Activated naive CD8-positive, alpha-beta T cell treated with anti-CD3 and anti-CD28 coated beads, Interleukin-2, amount 50 U/mL, for 24 hours (primary cell): ENCODE measurements around the gene DUSP7.

Source experiments
- ATAC-seq: fragments of 150-1000 bp; cut with Tn5 transposase; one replicate; pipeline ENCODE4 v1.10.0; 2021
- DNase-seq: peaks from one replicate; pipeline ENCODE4 v3.0.0; 2021
- H3K27ac Mint-ChIP-seq: one replicate; pipeline ENCODE4 v1.8.0; 2021; ENCODE audit warnings: mild to moderate bottlenecking, mixed read lengths
- H3K27me3 Mint-ChIP-seq: one replicate; pipeline ENCODE4 v1.8.0; 2021; ENCODE audit warnings: mixed read lengths
- H3K36me3 Mint-ChIP-seq: one replicate; pipeline ENCODE4 v1.8.0; 2021; ENCODE audit warnings: low read depth, mixed read lengths
- H3K4me1 Mint-ChIP-seq: one replicate; pipeline ENCODE4 v1.8.0; 2021; ENCODE audit warnings: mixed read lengths
- H3K4me3 Mint-ChIP-seq: one replicate; pipeline ENCODE4 v1.8.0; 2021; ENCODE audit warnings: mild to moderate bottlenecking, moderate library complexity, mixed read lengths
- H3K9me3 Mint-ChIP-seq: one replicate; pipeline ENCODE4 v1.8.0; 2021; ENCODE audit warnings: mixed read lengths

The DUSP7 gene

DNA sequence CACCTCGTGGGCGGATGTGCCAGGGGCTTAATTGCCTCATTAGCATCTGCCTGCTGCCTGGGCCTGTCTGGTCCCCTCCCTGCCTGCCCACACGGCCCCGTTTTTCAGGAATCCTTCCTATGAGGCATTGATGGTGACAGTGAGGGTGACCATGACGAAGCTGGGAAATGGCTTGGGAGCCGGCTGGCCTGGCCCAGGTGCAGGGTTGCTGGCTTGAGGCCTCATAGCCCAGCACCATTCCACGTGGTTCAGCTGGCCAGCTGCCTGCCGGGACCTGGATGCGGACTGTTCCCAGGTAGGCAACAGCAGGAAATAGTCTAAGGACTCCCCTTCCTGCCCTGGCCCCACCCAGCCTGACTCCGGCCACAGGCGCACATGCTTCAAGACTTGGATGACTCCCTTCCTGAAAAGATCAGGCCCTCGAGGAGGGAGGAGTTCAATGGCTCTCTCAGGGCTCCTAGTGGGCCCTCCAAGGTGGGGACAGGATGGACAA lies 8.9 kb upstream of the DUSP7 start:
- no peaks in the 10 kb centered on the region for H3K27me3 Mint-ChIP-seq
- ATAC-seq (no peak), DNase-seq (no peak)
- H3K9me3 Mint-ChIP-seq: no peaks in the 10 kb centered on the region
- H3K4me3 Mint-ChIP-seq: no peak overlapping the region
- H3K27ac Mint-ChIP-seq: no peak overlapping the region
- peaks cover 3% of the 10 kb centered on the region for H3K4me1 Mint-ChIP-seq
- H3K36me3 Mint-ChIP-seq: no peaks in the 10 kb centered on the region

DNA sequence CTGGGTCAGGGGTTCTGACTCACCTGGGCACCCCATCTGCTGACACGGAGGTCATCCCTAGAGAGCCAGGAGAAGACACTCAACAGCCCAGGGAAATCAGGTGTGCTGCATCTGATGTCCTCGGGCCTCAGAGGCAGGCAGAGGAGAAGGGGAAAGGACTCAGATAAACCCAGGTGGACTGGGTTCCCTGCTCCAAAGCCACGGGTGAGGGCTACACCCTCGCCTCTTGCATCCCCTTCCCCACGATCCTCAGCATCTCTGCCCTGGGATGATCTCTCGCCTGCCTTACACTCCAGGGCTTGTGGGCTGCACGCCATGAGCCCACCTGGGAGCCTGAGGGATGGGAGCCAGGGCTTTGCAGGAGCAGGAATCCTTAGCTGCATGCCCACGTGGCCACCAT lies 8.2 kb upstream of the DUSP7 start:
- ATAC-seq: no peak
- no peaks in the 10 kb centered on the region for H3K9me3 Mint-ChIP-seq
- H3K4me3 Mint-ChIP-seq: no peak overlapping the region
- H3K4me1 Mint-ChIP-seq: peaks cover 3% of the 10 kb centered on the region
- no peak overlapping the region for H3K27ac Mint-ChIP-seq
- no peaks in the 10 kb centered on the region for H3K36me3 Mint-ChIP-seq
- DNase-seq: no peak
- no peaks in the 10 kb centered on the region for H3K27me3 Mint-ChIP-seq

DNA sequence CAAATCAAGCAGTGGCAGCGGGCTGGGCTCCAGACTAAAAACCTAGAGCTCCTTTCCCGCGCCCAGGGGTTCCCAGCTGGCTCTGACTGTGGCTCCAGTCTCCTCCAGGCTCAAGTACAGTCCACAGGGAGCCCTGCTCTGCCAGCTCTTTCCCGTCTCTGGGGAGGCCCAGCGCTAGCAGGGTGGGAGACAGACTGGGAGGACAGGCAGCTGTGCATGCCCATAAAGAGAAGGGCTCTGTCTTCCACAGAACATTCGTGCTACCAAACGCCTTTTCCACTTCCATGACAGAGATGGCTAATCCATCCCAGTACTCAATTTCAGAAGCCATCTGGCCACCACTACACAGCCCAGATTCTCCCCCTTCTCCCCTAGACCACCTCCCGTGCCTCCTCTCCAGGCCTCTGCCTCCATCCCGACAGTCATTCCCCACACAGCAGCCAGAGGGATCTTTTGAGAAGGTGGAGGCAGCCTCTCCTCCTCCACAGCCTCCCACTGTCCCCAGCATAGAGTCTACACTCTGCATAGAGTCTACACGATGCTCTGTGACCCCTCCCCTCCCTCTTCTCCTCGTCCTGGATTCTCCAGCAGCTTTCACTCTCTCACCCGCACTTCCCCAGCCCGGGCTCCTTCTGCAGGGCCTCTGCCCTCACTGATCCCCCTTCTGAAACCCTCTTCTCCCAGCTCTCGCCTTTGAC lies 6.8 kb upstream of the DUSP7 start:
- Mint-ChIP-seq H3K9me3 (no peaks in the 10 kb centered on the region), H3K27ac (no peak overlapping the region), H3K36me3 (no peaks in the 10 kb centered on the region), H3K4me3 (no peak overlapping the region), H3K4me1 (peaks cover 3% of the 10 kb centered on the region), H3K27me3 (no peaks in the 10 kb centered on the region)
- no peak for ATAC-seq
- no peak for DNase-seq

DNA sequence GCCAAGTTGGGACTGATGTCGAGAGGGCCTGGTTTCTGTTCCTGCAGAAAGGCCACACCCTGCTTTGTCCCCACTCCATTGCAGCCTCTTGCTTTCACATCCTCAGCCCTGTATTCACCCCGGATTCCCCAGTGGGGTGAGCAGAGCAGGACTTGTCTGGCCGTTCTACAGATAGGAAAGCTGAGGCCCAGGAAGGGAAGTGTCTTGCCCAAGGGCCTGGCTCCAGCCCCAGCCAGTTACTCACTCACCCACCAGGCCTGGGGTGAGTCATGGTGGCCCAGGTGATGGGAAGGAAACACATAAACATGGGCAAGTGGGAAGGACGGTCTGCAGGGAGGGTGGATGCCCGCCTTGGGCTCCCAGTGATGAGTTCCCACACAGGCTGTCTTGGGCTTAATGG lies 6.1 kb upstream of the DUSP7 start:
- H3K36me3 Mint-ChIP-seq: no peaks in the 10 kb centered on the region
- peaks cover 8% of the 10 kb centered on the region for H3K4me1 Mint-ChIP-seq
- no peak overlapping the region for H3K4me3 Mint-ChIP-seq
- DNase-seq (no peak), ATAC-seq (peak; percentile 45)
- no peaks in the 10 kb centered on the region for H3K27me3 Mint-ChIP-seq
- H3K9me3 Mint-ChIP-seq: no peaks in the 10 kb centered on the region
- no peak overlapping the region for H3K27ac Mint-ChIP-seq

DNA sequence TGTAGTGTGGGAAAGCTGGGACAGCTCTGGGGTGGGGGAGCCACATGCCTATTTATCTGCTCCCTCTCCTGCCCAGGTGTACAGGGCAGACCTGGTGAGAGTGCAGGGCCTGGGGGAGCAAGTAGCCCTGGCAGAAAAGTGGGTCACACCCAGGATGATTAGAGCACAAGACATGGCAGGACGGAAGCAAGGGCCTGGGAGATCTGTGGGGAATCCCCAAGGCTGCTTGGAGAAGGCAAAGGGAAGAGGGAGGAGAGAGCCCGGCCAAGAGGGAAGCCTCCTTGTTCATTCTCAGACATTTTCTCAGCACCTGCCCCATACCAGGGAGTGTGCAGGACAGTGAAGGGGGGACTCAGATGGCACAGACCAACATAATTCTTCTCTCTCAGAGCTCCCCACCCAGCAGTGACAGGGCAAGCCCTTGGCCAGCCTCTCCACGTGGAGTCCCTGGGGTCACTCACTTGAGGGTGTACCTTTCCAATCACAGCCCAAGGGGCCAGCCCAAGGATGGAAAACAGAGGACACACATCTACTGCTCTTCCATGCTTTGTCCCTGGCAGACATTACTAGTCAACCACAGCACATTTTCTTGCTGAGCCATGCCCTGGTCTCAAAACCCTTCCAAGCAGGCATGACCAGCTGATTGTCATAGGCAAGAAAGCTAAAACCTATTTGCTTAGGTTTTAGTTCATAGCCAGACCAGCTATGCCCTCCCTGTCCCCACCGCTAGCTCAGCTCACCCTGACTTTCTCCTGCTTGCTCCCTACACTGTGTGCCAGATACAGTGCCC lies 4.9 kb upstream of the DUSP7 start:
- DNase-seq (no peak), ATAC-seq (no peak)
- Mint-ChIP-seq H3K27ac (no peak overlapping the region), H3K4me3 (no peak overlapping the region), H3K9me3 (no peaks in the 10 kb centered on the region), H3K27me3 (no peaks in the 10 kb centered on the region), H3K36me3 (no peaks in the 10 kb centered on the region), H3K4me1 (peaks cover 14% of the 10 kb centered on the region)

DNA sequence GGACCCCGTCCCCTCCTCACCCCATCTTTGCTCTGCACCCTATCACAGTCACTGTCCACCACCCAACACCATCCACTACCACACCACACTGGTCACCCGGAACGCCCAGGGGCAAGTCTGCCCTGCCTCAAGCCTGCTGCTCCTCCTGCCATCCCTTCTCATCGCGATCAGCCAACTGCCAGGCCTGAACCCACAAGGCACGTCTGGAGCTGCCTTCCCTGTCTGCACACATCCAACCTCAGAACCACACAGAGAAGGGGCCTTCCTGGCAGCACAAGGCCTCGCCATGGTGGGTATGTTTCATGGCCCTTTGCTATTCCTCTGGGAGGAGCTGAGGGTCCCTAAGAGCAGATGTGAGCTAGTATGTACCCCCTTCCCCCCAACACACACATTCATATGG lies 3.4 kb upstream of the DUSP7 start:
- H3K27me3 Mint-ChIP-seq: no peaks in the 10 kb centered on the region

DNA sequence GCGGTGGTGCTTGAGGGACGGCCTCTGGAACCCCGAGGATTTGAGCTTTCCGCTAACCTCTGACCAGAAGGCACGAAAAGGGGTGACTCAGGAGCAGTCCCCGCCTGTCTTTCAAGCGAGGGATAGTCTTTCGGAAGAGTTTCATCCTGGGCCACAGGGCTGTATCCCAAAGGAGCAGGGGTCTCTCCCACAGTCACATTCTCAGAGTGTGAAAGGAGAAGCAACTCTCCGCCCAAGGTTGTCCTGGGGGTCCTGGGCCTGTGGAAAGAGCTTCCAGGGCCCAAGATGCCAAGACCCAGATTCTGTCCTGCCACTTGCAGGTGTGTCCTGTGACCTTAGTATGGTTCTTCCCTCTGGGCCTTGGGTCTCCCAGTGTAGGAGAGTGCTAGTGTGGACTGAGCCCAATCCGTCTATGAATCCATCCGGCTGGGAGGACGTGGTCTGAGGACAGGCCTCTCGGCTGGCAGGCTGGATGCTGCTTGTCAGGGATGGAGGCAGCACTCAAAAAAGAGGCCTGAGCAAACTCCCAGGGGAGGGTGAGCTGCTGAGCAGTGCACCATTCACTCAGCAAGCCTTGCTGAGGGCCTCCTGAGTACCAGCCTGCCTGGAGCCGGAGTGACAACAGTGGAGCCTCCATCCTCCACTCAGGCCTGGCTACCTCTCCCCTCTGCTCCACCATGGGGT lies 1.6 kb upstream of the DUSP7 start:
- Mint-ChIP-seq H3K36me3 (peaks cover 9% of the 10 kb centered on the region), H3K27me3 (no peaks in the 10 kb centered on the region), H3K27ac (no peak overlapping the region), H3K4me1 (peaks cover 31% of the 10 kb centered on the region), H3K9me3 (no peaks in the 10 kb centered on the region), H3K4me3 (no peak overlapping the region)
- DNase-seq: no peak
- ATAC-seq: no peak

More for the DNA sequence above, 3.4 kb upstream of the DUSP7 start:
- Mint-ChIP-seq H3K27ac (no peak overlapping the region), H3K4me3 (no peak overlapping the region), H3K4me1 (peaks cover 16% of the 10 kb centered on the region), H3K9me3 (no peaks in the 10 kb centered on the region), H3K36me3 (no peaks in the 10 kb centered on the region)
- DNase-seq (no peak), ATAC-seq (no peak)

DNA sequence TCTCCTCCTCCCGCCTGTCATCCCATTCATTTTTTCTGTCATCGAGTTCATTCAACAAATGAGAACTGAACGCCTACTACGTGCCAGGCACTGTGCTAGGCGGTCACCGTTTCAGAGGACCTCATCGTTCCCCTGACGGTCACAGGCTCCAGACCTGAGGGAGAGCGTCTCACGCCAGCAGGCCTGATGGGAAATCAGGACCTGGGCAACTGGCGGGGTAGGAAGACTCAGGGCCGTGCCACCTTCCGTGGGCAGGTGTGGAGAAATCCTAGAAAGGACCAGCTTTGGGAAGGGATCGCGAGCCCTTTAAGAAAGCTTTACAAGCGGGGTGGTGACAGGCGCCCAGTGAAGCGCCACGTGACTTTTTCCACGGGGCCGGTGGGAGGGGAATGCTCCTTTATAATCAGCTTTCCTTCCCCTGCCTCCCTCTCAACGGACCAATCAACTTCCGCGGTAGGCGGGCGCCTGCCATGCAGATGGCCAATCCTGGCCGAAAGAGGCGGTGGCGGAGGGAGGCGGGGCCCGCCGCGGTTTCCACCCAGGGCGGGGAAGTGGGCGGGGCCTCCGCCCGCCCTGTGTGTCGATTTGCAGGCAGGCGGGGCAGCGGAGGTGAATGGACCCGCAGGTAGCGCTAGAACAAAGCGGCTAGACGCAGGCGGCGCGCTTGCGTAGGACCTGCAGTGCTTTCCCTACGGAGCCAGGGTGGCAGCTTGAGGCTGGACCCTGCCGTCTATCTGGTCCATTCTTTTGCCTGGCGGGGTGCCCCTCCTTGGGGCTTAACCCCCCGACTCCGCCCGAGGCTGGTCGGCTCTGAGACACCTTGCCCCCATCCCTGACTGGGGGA lies 819 bp upstream of the DUSP7 start:
- Mint-ChIP-seq H3K27ac (peak overlapping the region; percentile 95), H3K27me3 (no peaks in the 10 kb centered on the region), H3K36me3 (peaks cover 10% of the 10 kb centered on the region), H3K4me3 (peak overlapping the region; percentile 92), H3K9me3 (no peaks in the 10 kb centered on the region), H3K4me1 (peaks cover 38% of the 10 kb centered on the region)
- peak; percentile 80 for ATAC-seq
- peak; percentile 99 for DNase-seq

DNA sequence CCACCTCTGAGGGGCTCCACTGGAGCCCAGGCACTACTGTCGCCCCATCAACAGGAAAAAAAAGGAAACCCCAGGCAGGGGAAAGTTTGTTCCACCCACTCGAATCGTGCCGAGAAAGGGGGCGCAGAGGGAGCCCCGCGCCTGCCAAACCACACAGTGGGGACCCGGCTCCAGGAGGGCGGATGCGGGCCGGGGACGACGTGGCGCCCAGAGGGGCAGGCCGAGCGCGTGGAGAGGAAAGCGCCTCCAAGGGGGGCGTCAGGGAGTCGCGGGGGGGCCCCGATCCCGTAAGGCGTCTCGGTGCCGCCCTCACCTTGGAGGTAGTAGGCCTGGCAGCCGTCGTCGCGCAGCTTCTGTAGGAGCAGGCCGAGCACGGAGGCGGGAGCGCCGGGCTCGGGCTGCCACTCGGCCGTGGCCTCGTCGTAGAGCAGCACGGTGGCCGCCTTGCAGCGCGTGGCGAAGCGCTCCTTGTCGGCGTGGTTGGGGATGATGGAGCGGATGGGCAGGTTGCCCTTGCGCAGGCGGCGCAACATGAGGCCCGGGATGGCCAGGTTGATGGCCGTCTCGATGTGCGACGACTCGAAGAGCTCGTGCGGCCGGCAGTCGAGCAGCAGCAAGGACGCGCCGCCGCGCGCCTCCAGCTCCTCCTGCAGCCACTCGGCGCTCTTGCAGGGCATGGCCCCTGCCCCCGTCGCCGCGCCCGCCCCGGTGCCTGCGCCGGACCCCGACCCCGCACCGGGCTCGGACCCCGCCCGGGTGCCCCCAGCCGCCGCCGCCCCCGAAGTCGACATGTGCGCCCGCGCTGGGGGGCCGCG lies 627 bp downstream of the DUSP7 start:
- H3K4me3 Mint-ChIP-seq: peak overlapping the region; percentile 86
- DNase-seq (peak; percentile 55), ATAC-seq (no peak)
- peaks cover 12% of the 10 kb centered on the region for H3K36me3 Mint-ChIP-seq
- peaks cover 51% of the 10 kb centered on the region for H3K4me1 Mint-ChIP-seq
- no peaks in the 10 kb centered on the region for H3K9me3 Mint-ChIP-seq
- H3K27me3 Mint-ChIP-seq: no peaks in the 10 kb centered on the region
- peak overlapping the region; percentile 79 for H3K27ac Mint-ChIP-seq

DNA sequence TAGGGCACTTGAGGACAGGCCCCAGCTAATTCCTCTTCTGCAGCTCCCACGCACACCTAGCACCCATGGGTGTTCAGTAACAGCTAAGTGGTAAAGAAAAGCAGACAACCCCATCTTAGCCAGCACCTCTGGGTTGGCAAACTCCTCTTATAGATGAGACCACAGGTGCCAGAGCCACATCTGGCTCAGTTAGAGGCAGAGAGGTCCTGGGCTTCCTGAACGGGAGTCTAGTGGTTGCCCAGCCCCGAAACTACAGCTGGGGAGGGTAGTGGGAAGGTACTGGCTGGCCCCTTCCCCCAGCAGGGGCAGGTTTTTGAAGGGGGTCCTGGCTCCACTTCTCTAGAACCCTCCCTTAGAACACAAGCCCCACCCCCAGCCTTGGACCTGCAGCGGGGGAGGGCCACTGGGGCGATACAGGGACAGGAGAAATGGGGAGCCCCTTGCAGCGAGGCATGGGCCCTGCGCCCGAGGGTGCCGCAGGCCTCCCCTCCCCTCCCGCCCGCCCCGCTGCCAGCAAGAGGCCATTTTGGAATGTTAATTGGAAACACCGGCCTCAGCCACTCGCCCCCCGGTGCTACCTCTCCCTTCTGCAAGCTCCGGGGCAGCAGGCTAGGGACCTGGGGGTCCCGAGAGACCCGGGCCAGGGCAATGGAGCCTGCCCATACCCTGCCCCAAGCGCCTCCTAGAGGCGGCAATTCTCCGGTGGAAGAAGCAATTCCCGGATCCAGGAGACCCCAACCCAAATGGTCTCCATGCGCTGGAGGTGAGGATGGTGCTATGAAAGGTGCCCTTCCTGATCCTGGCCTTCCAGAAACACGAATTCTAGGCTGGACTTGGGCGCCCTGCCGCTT lies 1.5 kb downstream of the DUSP7 start:
- H3K4me1 Mint-ChIP-seq: peaks cover 57% of the 10 kb centered on the region
- H3K27ac Mint-ChIP-seq: peak overlapping the region; percentile 80
- H3K9me3 Mint-ChIP-seq: no peaks in the 10 kb centered on the region
- no peaks in the 10 kb centered on the region for H3K27me3 Mint-ChIP-seq
- peaks cover 18% of the 10 kb centered on the region for H3K36me3 Mint-ChIP-seq
- peak overlapping the region; percentile 86 for H3K4me3 Mint-ChIP-seq
- DNase-seq: peak; percentile 24
- ATAC-seq: no peak

DNA sequence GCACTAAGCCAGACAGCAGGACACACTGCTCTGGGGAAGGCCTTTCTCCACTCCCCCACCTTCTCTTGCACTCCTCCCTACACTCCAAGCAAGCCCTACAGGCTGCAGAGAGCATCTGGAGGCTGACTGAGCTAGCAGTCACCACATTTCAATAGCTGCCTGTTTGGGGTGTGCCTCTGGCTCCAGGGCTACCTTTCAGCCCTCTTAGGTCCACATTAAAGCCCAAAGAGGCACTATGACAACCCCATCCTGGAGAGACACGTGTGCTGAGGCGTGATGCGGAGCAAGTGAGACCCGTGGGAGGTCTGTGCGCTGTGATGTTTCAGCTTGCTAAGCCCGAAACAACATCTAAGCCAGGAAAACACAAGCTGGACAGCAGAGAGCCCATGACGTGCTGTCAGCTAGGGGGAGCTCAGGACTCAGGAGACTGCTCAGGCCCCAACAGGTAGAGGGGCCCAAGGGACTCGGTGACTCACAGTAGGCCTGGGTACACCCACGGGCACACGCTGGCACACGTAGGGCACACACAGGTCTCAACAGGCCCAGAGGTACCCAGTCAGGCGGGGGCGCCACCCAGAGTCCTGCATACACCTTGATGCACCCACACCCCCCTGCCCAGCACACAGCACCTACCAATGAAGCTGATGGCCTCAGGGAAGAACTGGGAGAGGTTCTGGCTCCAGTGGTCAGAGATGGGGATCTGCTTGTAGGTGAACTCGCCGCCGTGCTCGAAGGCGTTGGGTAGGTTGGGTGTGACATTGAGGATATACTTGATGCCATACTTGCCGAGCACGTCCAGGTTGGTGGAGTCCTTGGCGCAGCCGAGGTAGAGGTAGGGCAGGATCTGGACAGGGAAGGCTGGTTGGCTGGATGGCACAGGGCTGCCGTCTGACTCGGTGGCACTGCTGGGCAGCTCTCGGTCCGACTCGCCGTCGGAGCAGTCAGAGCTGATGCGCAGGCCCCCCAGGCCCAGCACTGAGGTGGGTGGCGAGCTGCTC lies 2.8 kb downstream of the DUSP7 start:
- Mint-ChIP-seq H3K4me3 (peak overlapping the region; percentile 86), H3K4me1 (peaks cover 57% of the 10 kb centered on the region)

DNA sequence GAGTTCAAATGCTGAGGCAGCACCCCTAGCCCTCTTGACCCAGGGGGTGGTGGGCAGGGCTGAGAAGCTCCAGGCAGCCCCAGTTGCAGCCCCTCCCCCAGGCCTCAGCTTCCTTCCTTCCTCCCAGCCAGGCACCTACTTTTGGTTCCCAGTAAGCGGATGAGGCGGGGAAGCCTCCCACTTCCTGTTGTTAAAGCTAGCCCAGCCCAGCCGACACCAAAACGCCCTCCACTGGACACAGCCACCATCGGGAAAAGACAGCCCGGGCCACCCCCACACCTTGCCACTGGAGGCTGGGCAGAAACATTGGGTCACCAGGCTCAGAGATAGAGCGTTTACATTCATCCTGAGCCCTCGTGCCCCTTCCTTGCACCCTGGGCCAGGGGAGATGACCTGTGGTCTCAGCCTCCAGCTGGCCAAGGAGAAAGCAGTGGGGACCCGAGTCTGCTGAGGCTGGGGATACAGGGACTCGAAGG lies 3.5 kb downstream of the DUSP7 start:
- Mint-ChIP-seq H3K27me3 (no peaks in the 10 kb centered on the region), H3K27ac (peak overlapping the region; percentile 80), H3K4me3 (peak overlapping the region; percentile 86), H3K9me3 (no peaks in the 10 kb centered on the region), H3K36me3 (peaks cover 21% of the 10 kb centered on the region), H3K4me1 (peaks cover 56% of the 10 kb centered on the region)
- DNase-seq (peak; percentile 49), ATAC-seq (no peak)

More for the DNA sequence above, 2.8 kb downstream of the DUSP7 start:
- H3K27me3 Mint-ChIP-seq: no peaks in the 10 kb centered on the region
- peak overlapping the region; percentile 80 for H3K27ac Mint-ChIP-seq
- peaks cover 21% of the 10 kb centered on the region for H3K36me3 Mint-ChIP-seq
- no peaks in the 10 kb centered on the region for H3K9me3 Mint-ChIP-seq
- ATAC-seq: peak; percentile 22
- DNase-seq: peak; percentile 44
